Upper lobe of right lung (tissue), 1 donor: ENCODE data around the gene MARCHF11. TPM values are rescaled to one million over a fixed set of nuclear protein-coding genes. Genes with fewer than 3 reads are reported as not detected.

Experiments used
- ATAC-seq: fragments of 200-7000 bp; cut with Tn5 transposase; one replicate; pipeline ENCODE4 v1.9.1; 2020; ENCODE audit warnings: mild to moderate bottlenecking, moderate library complexity
- DNase-seq: peaks from one replicate; pipeline ENCODE4 v3.0.0-alpha.2; 2020
- H3K27ac ChIP-seq: fragments of 200-600 bp; one replicate; pipeline ENCODE4 v1.8.0; 2022
- H3K27me3 ChIP-seq: fragments of 200-600 bp; one replicate; pipeline ENCODE4 v1.8.0; 2022; ENCODE audit warnings: mild to moderate bottlenecking
- H3K36me3 ChIP-seq: fragments of 200-600 bp; one replicate; pipeline ENCODE4 v1.8.0; 2022
- H3K4me1 ChIP-seq: fragments of 200-600 bp; one replicate; pipeline ENCODE4 v1.8.0; 2022
- H3K4me3 ChIP-seq: fragments of 200-600 bp; one replicate; pipeline ENCODE4 v1.8.0; 2022; ENCODE audit warnings: mild to moderate bottlenecking
- H3K9me3 ChIP-seq: fragments of 200-600 bp; one replicate; pipeline ENCODE4 v1.8.0; 2022
- CTCF ChIP-seq: fragments of 200-600 bp; IDR thresholded peaks from one replicate; pipeline ENCODE4 v1.8.0; 2022; ENCODE audit warnings: antibody characterized with exemption
- intact Hi-C: fragments of 100-400 bp; cut with DNase I; formaldehyde crosslinking; loops from one replicate; pipeline ENCODE4 v1.11.0; 2022
- total RNA-seq: library from RNA; stranded (reverse); fragmentation: NEBNext Ultra II Directional; extraction: Animal tissue kit (Norgen Biotek cat#: 25700); gene quantifications from one replicate; pipeline ENCODE4 v1.2.1, GENCODE V29; 2021
- donor health status: DM: no; HTN: yes; CAD: no; lungs with severe emphysema.

MARCHF11 gene
- total RNA-seq, 1 donor from 2014 or later: not detected

GRCh38 chr5:16051246-16051755, 128.3 kb downstream of the MARCHF11 start:
- Histone ChIP-seq H3K27ac (no peak overlapping the region), H3K9me3 (no peaks in the 10 kb centered on the region), H3K4me1 (no peaks in the 10 kb centered on the region), H3K27me3 (no peaks in the 10 kb centered on the region), H3K36me3 (no peaks in the 10 kb centered on the region), H3K4me3 (no peak overlapping the region)
- DNase-seq (no peak), ATAC-seq (peak; percentile 40)
- intact Hi-C loops: no loop called here
- no peak for TF ChIP-seq CTCF

GRCh38 chr5:16050414-16050813, 129.2 kb downstream of the MARCHF11 start:
- Histone ChIP-seq H3K27me3 (no peaks in the 10 kb centered on the region), H3K4me1 (no peaks in the 10 kb centered on the region), H3K36me3 (no peaks in the 10 kb centered on the region), H3K9me3 (no peaks in the 10 kb centered on the region), H3K4me3 (no peak overlapping the region), H3K27ac (no peak overlapping the region)
- intact Hi-C loops: no loop called here
- TF ChIP-seq CTCF: no peak
- ATAC-seq (no peak), DNase-seq (no peak)

- DNase-seq (no peak), ATAC-seq (no peak)
- H3K27me3 ChIP-seq: no peaks in the 10 kb centered on the region
- no peak for TF ChIP-seq CTCF
- H3K4me3 ChIP-seq: no peak overlapping the region
- H3K27ac ChIP-seq: no peak overlapping the region
- H3K9me3 ChIP-seq: no peaks in the 10 kb centered on the region
- no peaks in the 10 kb centered on the region for H3K36me3 ChIP-seq
- intact Hi-C loops: no loop called here
- H3K4me1 ChIP-seq: no peaks in the 10 kb centered on the region
Measured at GRCh38 chr5:16049761-16050160, 129.8 kb downstream of the MARCHF11 start.

GRCh38 chr5:16048132-16048531, 131.5 kb downstream of the MARCHF11 start:
- ATAC-seq (no peak), DNase-seq (no peak)
- H3K4me1 ChIP-seq: no peaks in the 10 kb centered on the region
- H3K4me3 ChIP-seq: no peak overlapping the region
- H3K36me3 ChIP-seq: no peaks in the 10 kb centered on the region
- no peak overlapping the region for H3K27ac ChIP-seq
- H3K27me3 ChIP-seq: no peaks in the 10 kb centered on the region
- no peaks in the 10 kb centered on the region for H3K9me3 ChIP-seq
- no peak for TF ChIP-seq CTCF
- intact Hi-C loops: no loop called here

- H3K27ac ChIP-seq: no peak overlapping the region
- DNase-seq (no peak), ATAC-seq (no peak)
- no peaks in the 10 kb centered on the region for H3K27me3 ChIP-seq
- intact Hi-C loops: no loop called here
- no peak overlapping the region for H3K4me3 ChIP-seq
- H3K36me3 ChIP-seq: no peaks in the 10 kb centered on the region
- H3K4me1 ChIP-seq: no peaks in the 10 kb centered on the region
- no peak for TF ChIP-seq CTCF
- H3K9me3 ChIP-seq: no peaks in the 10 kb centered on the region
Measured at GRCh38 chr5:16043349-16043965, 136.1 kb downstream of the MARCHF11 start.
